ENCODE data around the gene OR6Y1. TPM values are rescaled to one million over a fixed set of nuclear protein-coding genes. Genes with fewer than 3 reads are reported as not detected.

OR6Y1 gene
- polyA plus RNA-seq, 4 donors = not detected

DNA sequence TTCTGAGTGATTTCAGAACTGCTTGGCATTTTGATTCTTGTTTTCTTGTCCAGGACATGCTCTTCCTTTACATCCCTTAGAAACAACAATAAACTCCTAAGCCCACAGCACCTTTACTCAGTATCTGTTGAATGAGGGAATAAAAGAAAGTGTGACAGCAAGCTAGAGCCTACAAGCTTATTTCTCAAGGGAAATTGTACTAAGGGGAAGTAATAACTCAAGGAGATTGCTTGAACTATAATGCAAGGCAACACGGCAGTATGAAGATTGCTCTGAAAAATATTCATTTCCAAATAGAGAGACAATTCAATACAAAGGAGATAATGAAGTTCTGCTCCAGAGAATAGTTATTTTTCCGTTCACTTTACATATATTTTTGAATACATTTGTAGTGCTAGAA, 9.6 kb upstream of the OR6Y1 start:
- Histone ChIP-seq H3K4me3 (ENCODE audit: low read depth in 1 of 3, low read length in 3 of 3) (no peak overlapping the region), H3K27me3 (ENCODE audit: control insufficient read depth in 3 of 3, insufficient read depth in 3 of 3, low read length in 3 of 3) (no peaks in the 10 kb centered on the region), H3K9me3 (ENCODE audit: control insufficient read depth in 2 of 2, insufficient read depth in 1 of 2, low read depth in 1 of 2, low read length in 1 of 2) (no peaks in the 10 kb centered on the region), H3K36me3 (ENCODE audit: control insufficient read depth in 3 of 3, insufficient read depth in 2 of 3, low read depth in 1 of 3, low read length in 3 of 3) (no peaks in the 10 kb centered on the region), H3K4me1 (ENCODE audit: control insufficient read depth in 3 of 3, insufficient read depth in 2 of 3, low read depth in 1 of 3, low read length in 2 of 3) (no peaks in the 10 kb centered on the region), H3K27ac (ENCODE audit: low read depth in 1 of 3, low read length in 2 of 3) (no peak overlapping the region)
- FAIRE-seq (no peak), DNase-seq (no peak)
- 72 to 86% (median 80%) methylated on average over 2 of the region's 2 CpGs for WGBS, 3 donors

DNA sequence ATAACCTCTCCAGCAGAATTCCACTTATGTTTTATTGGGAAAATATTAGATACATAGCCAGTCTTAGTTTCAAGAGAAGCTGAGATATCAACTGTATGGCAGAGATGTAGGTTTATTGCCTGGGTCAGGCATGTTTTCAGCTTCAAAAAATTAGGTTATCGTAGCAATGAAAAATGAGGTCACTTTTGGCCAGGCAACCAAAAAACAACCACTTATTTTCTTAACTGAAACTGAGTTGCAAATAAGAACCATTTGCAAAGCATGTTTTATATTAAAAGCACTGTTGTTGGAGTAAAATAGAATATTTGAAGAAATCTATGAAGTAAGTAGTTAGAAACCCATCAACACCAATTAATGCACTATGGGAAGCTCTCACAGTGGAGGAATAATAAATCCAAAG, 5.5 kb upstream of the OR6Y1 start:
- Histone ChIP-seq H3K27ac (ENCODE audit: low read depth in 1 of 3, low read length in 2 of 3) (no peak overlapping the region), H3K27me3 (ENCODE audit: control insufficient read depth in 3 of 3, insufficient read depth in 3 of 3, low read length in 3 of 3) (no peaks in the 10 kb centered on the region)

DNA sequence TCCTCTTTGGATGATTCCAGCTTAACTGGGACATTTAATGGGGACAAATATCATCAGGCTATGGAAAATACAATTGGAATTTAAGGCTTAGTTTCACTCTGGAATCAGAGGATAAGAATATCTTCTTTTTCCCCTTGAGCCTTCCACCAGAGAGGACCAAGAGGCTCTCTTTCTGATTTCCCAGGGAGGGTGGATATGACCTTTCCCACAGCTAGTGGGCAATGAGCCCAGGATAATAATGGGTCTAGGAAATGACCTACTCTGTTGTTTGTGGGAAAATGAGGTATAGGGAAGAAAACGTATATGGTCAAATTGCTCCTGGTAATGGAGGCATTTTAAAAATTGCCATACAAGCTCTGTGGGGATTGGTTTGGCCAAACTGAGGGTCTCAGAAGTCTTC, 1.9 kb downstream of the OR6Y1 start:
- DNase-seq = no peak
- FAIRE-seq = no peak
- Histone ChIP-seq H3K36me3 (ENCODE audit: control insufficient read depth in 3 of 3, insufficient read depth in 2 of 3, low read depth in 1 of 3, low read length in 3 of 3) (no peaks in the 10 kb centered on the region), H3K4me3 (ENCODE audit: low read depth in 1 of 3, low read length in 3 of 3) (no peak overlapping the region), H3K27ac (ENCODE audit: low read depth in 1 of 3, low read length in 2 of 3) (no peak overlapping the region), H3K9me3 (ENCODE audit: control insufficient read depth in 2 of 2, insufficient read depth in 1 of 2, low read depth in 1 of 2, low read length in 1 of 2) (no peaks in the 10 kb centered on the region), H3K27me3 (ENCODE audit: control insufficient read depth in 3 of 3, insufficient read depth in 3 of 3, low read length in 3 of 3) (no peaks in the 10 kb centered on the region), H3K4me1 (ENCODE audit: control insufficient read depth in 3 of 3, insufficient read depth in 2 of 3, low read depth in 1 of 3, low read length in 2 of 3) (no peaks in the 10 kb centered on the region)
- 61 to 66% (median 62%) methylated on average over 1 of the region's 1 CpG for WGBS, 3 donors

More for the DNA sequence above, 5.5 kb upstream of the OR6Y1 start:
- H3K4me1 ChIP-seq (ENCODE audit: control insufficient read depth in 3 of 3, insufficient read depth in 2 of 3, low read depth in 1 of 3, low read length in 2 of 3) = no peaks in the 10 kb centered on the region
- no peak for FAIRE-seq
- 74 to 97% (median 87%) methylated on average over 1 of the region's 1 CpG for WGBS, 3 donors
- no peaks in the 10 kb centered on the region for H3K9me3 ChIP-seq (ENCODE audit: control insufficient read depth in 2 of 2, insufficient read depth in 1 of 2, low read depth in 1 of 2, low read length in 1 of 2)
- no peak for DNase-seq
- H3K36me3 ChIP-seq (ENCODE audit: control insufficient read depth in 3 of 3, insufficient read depth in 2 of 3, low read depth in 1 of 3, low read length in 3 of 3) = no peaks in the 10 kb centered on the region
- no peak overlapping the region for H3K4me3 ChIP-seq (ENCODE audit: low read depth in 1 of 3, low read length in 3 of 3)

DNA sequence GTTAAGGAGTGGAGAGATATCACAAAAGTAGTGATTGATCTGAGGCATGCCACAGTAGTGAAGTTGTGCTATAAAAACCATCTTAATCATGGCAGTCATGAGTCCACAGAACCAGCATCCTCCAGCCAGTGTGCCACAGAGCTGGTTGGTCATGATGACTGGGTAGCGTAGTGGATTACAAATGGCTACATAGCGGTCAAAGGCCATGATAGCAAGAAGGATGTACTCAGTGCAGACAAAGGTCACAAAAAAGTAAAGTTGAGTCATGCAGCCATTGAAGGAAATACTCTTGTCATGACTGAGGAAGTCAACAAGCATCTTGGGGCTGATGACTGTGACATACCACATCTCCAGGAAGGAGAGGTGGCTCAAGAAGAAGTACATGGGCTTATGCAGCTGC, 6.7 kb downstream of the OR6Y1 start:
- Histone ChIP-seq H3K27me3 (ENCODE audit: control insufficient read depth in 3 of 3, insufficient read depth in 3 of 3, low read length in 3 of 3) (no peaks in the 10 kb centered on the region), H3K4me1 (ENCODE audit: control insufficient read depth in 3 of 3, insufficient read depth in 2 of 3, low read depth in 1 of 3, low read length in 2 of 3) (no peaks in the 10 kb centered on the region), H3K36me3 (ENCODE audit: control insufficient read depth in 3 of 3, insufficient read depth in 2 of 3, low read depth in 1 of 3, low read length in 3 of 3) (no peaks in the 10 kb centered on the region), H3K9me3 (ENCODE audit: control insufficient read depth in 2 of 2, insufficient read depth in 1 of 2, low read depth in 1 of 2, low read length in 1 of 2) (no peaks in the 10 kb centered on the region), H3K27ac (ENCODE audit: low read depth in 1 of 3, low read length in 2 of 3) (no peak overlapping the region), H3K4me3 (ENCODE audit: low read depth in 1 of 3, low read length in 3 of 3) (no peak overlapping the region)
- WGBS, 3 donors = 93 to 95% (median 93%) methylated on average over 2 of the region's 2 CpGs
- no peak for DNase-seq
- no peak for FAIRE-seq

DNA sequence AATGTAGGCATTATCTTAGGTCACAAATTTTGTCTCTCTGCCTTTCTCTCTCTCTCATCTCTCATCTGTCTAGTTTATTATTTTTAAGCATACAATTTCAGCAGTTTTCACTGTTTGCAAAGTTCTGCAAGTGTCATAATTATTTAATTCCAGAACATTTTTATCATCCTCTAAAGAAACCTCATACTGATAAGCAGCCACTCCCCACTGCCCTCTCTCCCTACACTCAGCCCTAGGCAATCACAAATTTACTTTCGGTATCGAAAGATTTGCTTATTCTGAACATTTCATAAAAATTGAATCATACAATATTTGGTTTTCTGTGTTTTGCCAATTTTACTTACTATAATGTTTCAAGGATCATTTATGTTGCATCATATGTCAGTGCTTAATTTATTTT, 16.6 kb downstream of the OR6Y1 start:
- WGBS, 3 donors = 71 to 87% (median 76%) methylated on average over 2 of the region's 2 CpGs
- no peak overlapping the region for H3K27ac ChIP-seq (ENCODE audit: low read depth in 1 of 3, low read length in 2 of 3)
- no peaks in the 10 kb centered on the region for H3K4me1 ChIP-seq (ENCODE audit: control insufficient read depth in 3 of 3, insufficient read depth in 2 of 3, low read depth in 1 of 3, low read length in 2 of 3)
- FAIRE-seq (peak; percentile 5), DNase-seq (no peak)
- H3K9me3 ChIP-seq (ENCODE audit: control insufficient read depth in 2 of 2, insufficient read depth in 1 of 2, low read depth in 1 of 2, low read length in 1 of 2) = no peaks in the 10 kb centered on the region
- no peaks in the 10 kb centered on the region for H3K36me3 ChIP-seq (ENCODE audit: control insufficient read depth in 3 of 3, insufficient read depth in 2 of 3, low read depth in 1 of 3, low read length in 3 of 3)
- H3K27me3 ChIP-seq (ENCODE audit: control insufficient read depth in 3 of 3, insufficient read depth in 3 of 3, low read length in 3 of 3) = no peaks in the 10 kb centered on the region
- H3K4me3 ChIP-seq (ENCODE audit: low read depth in 1 of 3, low read length in 3 of 3) = no peak overlapping the region

DNA sequence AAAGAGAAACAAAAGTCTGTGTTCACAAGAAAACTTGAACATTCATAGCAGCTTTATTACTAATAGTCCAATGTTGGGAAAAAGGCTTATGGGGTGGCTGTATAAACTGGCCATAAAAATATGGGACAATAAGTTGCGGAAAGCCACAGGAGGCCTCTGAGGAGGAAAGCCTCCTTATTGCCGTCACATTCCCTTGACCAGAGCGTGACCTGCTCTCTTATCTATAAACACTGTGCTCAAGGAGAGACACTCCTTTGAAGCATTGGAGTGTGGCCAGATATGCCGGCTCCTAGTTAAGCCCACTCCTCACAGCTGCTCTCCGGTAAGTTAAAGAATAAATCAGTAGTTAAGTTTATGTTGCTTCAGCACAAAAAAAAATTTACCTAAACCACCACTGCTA, 19.7 kb downstream of the OR6Y1 start:
- H3K27ac ChIP-seq (ENCODE audit: low read depth in 1 of 3, low read length in 2 of 3) = no peak overlapping the region
- FAIRE-seq (no peak), DNase-seq (peak in 1 of 2 donors; percentile 61)
- no peak overlapping the region for H3K4me3 ChIP-seq (ENCODE audit: low read depth in 1 of 3, low read length in 3 of 3)
- H3K9me3 ChIP-seq (ENCODE audit: control insufficient read depth in 2 of 2, insufficient read depth in 1 of 2, low read depth in 1 of 2, low read length in 1 of 2) = no peaks in the 10 kb centered on the region
- no peaks in the 10 kb centered on the region for H3K27me3 ChIP-seq (ENCODE audit: control insufficient read depth in 3 of 3, insufficient read depth in 3 of 3, low read length in 3 of 3)
- WGBS, 3 donors = 18 to 33% (median 28%) methylated on average over 5 of the region's 5 CpGs
- H3K4me1 ChIP-seq (ENCODE audit: control insufficient read depth in 3 of 3, insufficient read depth in 2 of 3, low read depth in 1 of 3, low read length in 2 of 3) = no peaks in the 10 kb centered on the region
- no peaks in the 10 kb centered on the region for H3K36me3 ChIP-seq (ENCODE audit: control insufficient read depth in 3 of 3, insufficient read depth in 2 of 3, low read depth in 1 of 3, low read length in 3 of 3)

DNA sequence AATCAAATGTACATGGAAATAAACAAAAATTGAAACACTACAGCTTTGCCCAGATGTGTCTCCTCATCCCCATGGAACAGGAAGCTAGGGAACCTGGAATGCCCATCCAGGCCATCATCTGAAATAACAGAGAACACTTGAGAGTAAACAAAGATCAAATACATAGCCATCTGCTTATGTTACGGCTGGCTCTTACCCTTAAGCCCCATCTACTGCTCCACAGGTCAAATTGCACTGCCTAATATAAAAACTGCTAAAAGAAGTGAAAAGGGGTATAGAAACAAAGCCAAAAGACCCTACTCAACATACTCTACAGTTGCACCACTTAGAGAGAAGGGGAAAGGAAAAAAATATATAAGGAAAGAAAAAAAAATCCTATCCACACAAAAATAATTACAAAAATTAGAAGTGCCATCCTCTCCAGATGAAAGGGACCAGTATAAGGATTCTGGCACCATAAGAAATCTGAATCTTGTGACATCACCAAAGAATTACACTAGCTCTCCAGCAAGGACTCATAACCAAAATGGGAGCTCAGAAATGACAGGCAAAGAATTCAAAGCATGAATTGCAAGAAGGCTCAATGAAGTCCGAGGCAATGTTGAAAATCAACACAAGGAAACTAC, 26.9 kb downstream of the OR6Y1 start:
- DNase-seq (peak; percentile 27 to 33), FAIRE-seq (no peak)
- Histone ChIP-seq H3K27ac (ENCODE audit: low read depth in 1 of 3, low read length in 2 of 3) (no peak overlapping the region), H3K36me3 (ENCODE audit: control insufficient read depth in 3 of 3, insufficient read depth in 2 of 3, low read depth in 1 of 3, low read length in 3 of 3) (no peaks in the 10 kb centered on the region), H3K27me3 (ENCODE audit: control insufficient read depth in 3 of 3, insufficient read depth in 3 of 3, low read length in 3 of 3) (no peaks in the 10 kb centered on the region), H3K9me3 (ENCODE audit: control insufficient read depth in 2 of 2, insufficient read depth in 1 of 2, low read depth in 1 of 2, low read length in 1 of 2) (no peaks in the 10 kb centered on the region), H3K4me3 (ENCODE audit: low read depth in 1 of 3, low read length in 3 of 3) (no peak overlapping the region), H3K4me1 (ENCODE audit: control insufficient read depth in 3 of 3, insufficient read depth in 2 of 3, low read depth in 1 of 3, low read length in 2 of 3) (no peaks in the 10 kb centered on the region)
- WGBS, 3 donors = 3 to 42% (median 29%) methylated on average over 2 of the region's 2 CpGs

DNA sequence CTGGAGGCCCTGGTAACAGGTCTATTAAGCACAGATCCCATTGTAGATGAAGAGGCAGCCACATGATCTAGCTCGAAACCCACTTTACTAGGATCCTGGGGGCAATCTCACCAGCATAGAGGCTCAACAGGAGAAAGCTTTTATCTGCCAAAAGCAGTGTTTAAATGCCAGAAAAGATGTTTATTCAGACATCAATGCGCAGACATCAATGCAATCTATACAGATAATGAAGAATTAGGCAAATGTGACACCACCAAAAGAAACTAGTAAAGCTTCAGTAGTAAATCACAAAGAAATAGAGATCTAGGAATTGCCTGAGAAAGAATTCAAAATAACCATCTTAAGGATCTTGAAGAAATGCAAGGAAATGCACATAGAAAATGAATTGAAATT, 32.5 kb downstream of the OR6Y1 start:
- no peaks in the 10 kb centered on the region for H3K36me3 ChIP-seq (ENCODE audit: control insufficient read depth in 3 of 3, insufficient read depth in 2 of 3, low read depth in 1 of 3, low read length in 3 of 3)
- no peak for FAIRE-seq
- WGBS, 3 donors = 59 to 77% (median 75%) methylated on average over 2 of the region's 2 CpGs
- no peak overlapping the region for H3K4me3 ChIP-seq (ENCODE audit: low read depth in 1 of 3, low read length in 3 of 3)
- H3K9me3 ChIP-seq (ENCODE audit: control insufficient read depth in 2 of 2, insufficient read depth in 1 of 2, low read depth in 1 of 2, low read length in 1 of 2) = no peaks in the 10 kb centered on the region
- H3K27ac ChIP-seq (ENCODE audit: low read depth in 1 of 3, low read length in 2 of 3) = no peak overlapping the region
- DNase-seq = no peak
- no peaks in the 10 kb centered on the region for H3K27me3 ChIP-seq (ENCODE audit: control insufficient read depth in 3 of 3, insufficient read depth in 3 of 3, low read length in 3 of 3)
- H3K4me1 ChIP-seq (ENCODE audit: control insufficient read depth in 3 of 3, insufficient read depth in 2 of 3, low read depth in 1 of 3, low read length in 2 of 3) = no peaks in the 10 kb centered on the region

DNA sequence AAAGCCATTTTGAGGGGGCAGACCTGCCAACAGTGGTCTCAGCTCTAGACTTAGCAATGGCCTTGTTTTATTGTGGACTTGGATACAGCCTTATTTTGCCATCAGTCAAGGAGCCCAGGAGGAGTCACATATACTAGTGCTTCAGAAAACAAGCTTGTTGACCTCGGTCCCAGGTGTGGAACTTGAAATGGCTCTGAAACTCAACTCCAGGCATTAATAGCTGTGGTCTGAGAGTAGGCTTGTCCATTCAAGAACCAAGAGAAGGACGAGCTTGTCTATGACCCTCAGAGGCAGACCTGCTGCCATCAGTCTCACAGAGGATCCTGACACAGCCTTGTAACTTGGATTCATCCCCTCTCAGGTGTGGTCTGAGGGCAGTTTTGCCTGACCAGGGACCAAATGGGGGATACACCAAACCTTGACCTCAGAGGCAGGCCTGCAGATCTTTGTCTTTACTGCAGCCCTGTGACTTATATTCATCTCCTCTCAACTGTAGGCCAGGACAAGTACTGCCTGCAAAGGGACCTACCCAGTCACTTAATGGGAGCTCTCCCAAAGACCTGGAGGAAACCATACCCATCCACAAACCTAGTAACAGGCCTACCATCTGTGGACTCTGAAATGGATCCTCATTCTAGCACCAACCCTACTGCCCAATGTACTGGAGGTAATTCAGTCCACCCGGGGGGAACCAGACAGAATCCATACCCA, 33.1 kb downstream of the OR6Y1 start:
- H3K9me3 ChIP-seq (ENCODE audit: control insufficient read depth in 2 of 2, insufficient read depth in 1 of 2, low read depth in 1 of 2, low read length in 1 of 2) = no peaks in the 10 kb centered on the region
- no peak for FAIRE-seq
- no peak overlapping the region for H3K27ac ChIP-seq (ENCODE audit: low read depth in 1 of 3, low read length in 2 of 3)
- no peak overlapping the region for H3K4me3 ChIP-seq (ENCODE audit: low read depth in 1 of 3, low read length in 3 of 3)
- no peak for DNase-seq
- 68 to 79% (median 74%) methylated on average over 3 of the region's 3 CpGs for WGBS, 3 donors
- H3K36me3 ChIP-seq (ENCODE audit: control insufficient read depth in 3 of 3, insufficient read depth in 2 of 3, low read depth in 1 of 3, low read length in 3 of 3) = no peaks in the 10 kb centered on the region
- no peaks in the 10 kb centered on the region for H3K4me1 ChIP-seq (ENCODE audit: control insufficient read depth in 3 of 3, insufficient read depth in 2 of 3, low read depth in 1 of 3, low read length in 2 of 3)
- no peaks in the 10 kb centered on the region for H3K27me3 ChIP-seq (ENCODE audit: control insufficient read depth in 3 of 3, insufficient read depth in 3 of 3, low read length in 3 of 3)
